Measurements from ENCODE around the gene KRT25. TPM values are rescaled to one million over a fixed set of nuclear protein-coding genes. Genes with fewer than 3 reads are reported as not detected.

KRT25 gene
- total RNA-seq, 3 donors from 2014 or later: not detected

- Histone ChIP-seq H3K4me3 (no peak overlapping the region), H3K27me3 (no peaks in the 10 kb centered on the region), H3K4me1 (no peaks in the 10 kb centered on the region), H3K9me3 (peaks cover 0 to 10% of the 10 kb centered on the region in 2 donors), H3K27ac (no peak overlapping the region), H3K36me3 (no peaks in the 10 kb centered on the region)
- no peak for DNase-seq (ENCODE audit: low spot score in 2 of 2)
- TF ChIP-seq POLR2AphosphoS5 (IDR thresholded peaks at IDR 0.05): no peak
- TF ChIP-seq CTCF (IDR thresholded peaks at IDR 0.05): no peak
- no peak for TF ChIP-seq POLR2A (IDR thresholded peaks at IDR 0.05)
- intact Hi-C loops (cut with DNase I; ENCODE audit: low total_unique reads): no loop called here
Measured at GRCh38 chr17:40738553-40738952, 16.6 kb downstream of the KRT25 start.

GRCh38 chr17:40735016-40735415, 20.1 kb downstream of the KRT25 start:
- TF ChIP-seq POLR2A (IDR thresholded peaks at IDR 0.05) (no peak), CTCF (IDR thresholded peaks at IDR 0.05) (no peak), POLR2AphosphoS5 (IDR thresholded peaks at IDR 0.05) (no peak)
- no peak for DNase-seq (ENCODE audit: low spot score in 2 of 2)

GRCh38 chr17:40734018-40734417, 21.1 kb downstream of the KRT25 start:
- intact Hi-C loops (cut with DNase I; ENCODE audit: low total_unique reads): no loop called here
- no peak for TF ChIP-seq CTCF (IDR thresholded peaks at IDR 0.05)
- TF ChIP-seq POLR2AphosphoS5 (IDR thresholded peaks at IDR 0.05): no peak
- no peak for TF ChIP-seq POLR2A (IDR thresholded peaks at IDR 0.05)
- no peak for DNase-seq (ENCODE audit: low spot score in 2 of 2)
- Histone ChIP-seq H3K9me3 (no peaks in the 10 kb centered on the region), H3K36me3 (no peaks in the 10 kb centered on the region), H3K27ac (no peak overlapping the region), H3K27me3 (no peaks in the 10 kb centered on the region), H3K4me3 (no peak overlapping the region), H3K4me1 (no peaks in the 10 kb centered on the region)

More at GRCh38 chr17:40735016-40735415, 20.1 kb downstream of the KRT25 start:
- H3K27ac ChIP-seq: no peak overlapping the region
- H3K27me3 ChIP-seq: no peaks in the 10 kb centered on the region
- H3K36me3 ChIP-seq: no peaks in the 10 kb centered on the region
- intact Hi-C loops (cut with DNase I; ENCODE audit: low total_unique reads): no loop called here
- H3K4me3 ChIP-seq: no peak overlapping the region
- H3K4me1 ChIP-seq: no peaks in the 10 kb centered on the region
- no peaks in the 10 kb centered on the region for H3K9me3 ChIP-seq

GRCh38 chr17:40730970-40731369, 24.2 kb downstream of the KRT25 start:
- no peaks in the 10 kb centered on the region for H3K9me3 ChIP-seq
- intact Hi-C loops (cut with DNase I; ENCODE audit: low total_unique reads): no loop called here
- H3K27ac ChIP-seq: no peak overlapping the region
- H3K4me1 ChIP-seq: no peaks in the 10 kb centered on the region
- DNase-seq (ENCODE audit: low spot score in 2 of 2): no peak
- no peaks in the 10 kb centered on the region for H3K36me3 ChIP-seq
- no peaks in the 10 kb centered on the region for H3K27me3 ChIP-seq
- TF ChIP-seq POLR2AphosphoS5 (IDR thresholded peaks at IDR 0.05) (no peak), CTCF (IDR thresholded peaks at IDR 0.05) (no peak), POLR2A (IDR thresholded peaks at IDR 0.05) (no peak)
- no peak overlapping the region for H3K4me3 ChIP-seq

GRCh38 chr17:40727447-40728231, 27.5 kb downstream of the KRT25 start:
- no peaks in the 10 kb centered on the region for H3K27me3 ChIP-seq
- intact Hi-C loops (cut with DNase I; ENCODE audit: low total_unique reads): no loop called here
- no peak overlapping the region for H3K4me3 ChIP-seq
- H3K9me3 ChIP-seq: no peaks in the 10 kb centered on the region
- H3K4me1 ChIP-seq: no peaks in the 10 kb centered on the region
- no peak for DNase-seq (ENCODE audit: low spot score in 2 of 2)
- TF ChIP-seq CTCF (IDR thresholded peaks at IDR 0.05) (no peak), POLR2AphosphoS5 (IDR thresholded peaks at IDR 0.05) (no peak), POLR2A (IDR thresholded peaks at IDR 0.05) (no peak)
- no peak overlapping the region for H3K27ac ChIP-seq
- H3K36me3 ChIP-seq: no peaks in the 10 kb centered on the region
